CD4-positive, alpha-beta T cell (primary cell): ENCODE measurements around the gene PFKL. TPM values are rescaled to one million over a fixed set of nuclear protein-coding genes. Genes with fewer than 3 reads are reported as not detected.

ENCODE experiments used
- ATAC-seq: fragments of 200-7000 bp; cut with Tn5 transposase; one replicate; pipeline ENCODE4 v1.10.0; 2022; ENCODE audit warnings: mild to moderate bottlenecking; ENCODE audit not compliant: poor library complexity
- CTCF ChIA-PET: fragments of 350-600 bp; sonication (Branson Sonifier 250); formaldehyde crosslinking; loops from one replicate; lab custom pipeline; 2021; ENCODE audit warnings: antibody characterized with exemption, inconsistent platforms; lab: Charles Lee
- POLR2A ChIA-PET: fragments of 350-600 bp; sonication (Branson Sonifier 250); formaldehyde crosslinking; loops from one replicate; lab custom pipeline; 2021; ENCODE audit warnings: antibody characterized with exemption, inconsistent platforms; lab: Charles Lee
- DNase-seq, 14 experiments: peaks; one replicate each; pipeline ENCODE4 v3.0.0-alpha.2; 2013 to 2020; ENCODE audit warnings: mixed read lengths in 2 of 14
- H3K27ac ChIP-seq, 2 donors: one replicate each; pipeline versions ENCODE4 v1.5.1 to v1.7.0; 2013; ENCODE audit warnings: low read length in 2 of 2, low read depth in 1 of 2, mild to moderate bottlenecking in 1 of 2
- H3K27me3 ChIP-seq, 2 experiments: 1 replicate in 1 of 2; 2 replicates in 1 of 2; pipeline versions ENCODE4 v1.6.1 to v1.7.0; 2013; ENCODE audit warnings: low read length in 2 of 2, control low read depth in 1 of 2, mild to moderate bottlenecking in 1 of 2, moderate library complexity in 1 of 2; ENCODE audit not compliant: insufficient read depth in 2 of 2, control insufficient read depth in 1 of 2
- H3K36me3 ChIP-seq: one replicate; pipeline ENCODE4 v1.6.1; 2013; ENCODE audit warnings: low read length, control low read depth; ENCODE audit not compliant: insufficient read depth
- H3K4me1 ChIP-seq: one replicate; pipeline ENCODE4 v1.6.1; 2013; ENCODE audit warnings: low read length, control low read depth; ENCODE audit not compliant: insufficient read depth
- H3K4me3 ChIP-seq: one replicate; pipeline ENCODE4 v1.5.1; 2013; ENCODE audit warnings: mild to moderate bottlenecking, low read length, moderate library complexity
- H3K9me3 ChIP-seq, 2 experiments: 1 replicate in 1 of 2; 2 replicates in 1 of 2; pipeline versions ENCODE4 v1.6.1 to v1.7.0; 2013; ENCODE audit warnings: low read length in 2 of 2, mild to moderate bottlenecking in 2 of 2, control low read depth in 1 of 2, moderate library complexity in 1 of 2; ENCODE audit not compliant: control insufficient read depth in 1 of 2, insufficient read depth in 1 of 2
- H3K27ac Mint-ChIP-seq: one replicate; pipeline ENCODE4 v1.8.0; 2020; ENCODE audit warnings: mixed read lengths
- H3K27me3 Mint-ChIP-seq: one replicate; pipeline ENCODE4 v1.8.0; 2021; ENCODE audit warnings: mixed read lengths
- H3K36me3 Mint-ChIP-seq: one replicate; pipeline ENCODE4 v1.8.0; 2021; ENCODE audit warnings: low read depth, mixed read lengths
- H3K4me1 Mint-ChIP-seq: one replicate; pipeline ENCODE4 v1.8.0; 2021; ENCODE audit warnings: low read depth, mixed read lengths
- H3K4me3 Mint-ChIP-seq: one replicate; pipeline ENCODE4 v1.8.0; 2020; ENCODE audit warnings: mild to moderate bottlenecking, mixed read lengths
- H3K9me3 Mint-ChIP-seq: one replicate; pipeline ENCODE4 v1.8.0; 2020; ENCODE audit warnings: mixed read lengths
- intact Hi-C, 2 experiments: fragments of 100-400 bp; cut with DNase I in 1 of 2; cut with micrococcal nuclease in 1 of 2; formaldehyde crosslinking; loops; one replicate each; pipeline versions ENCODE4 v1.15.1 to v1.9.0; 2023 to 2025; cut with DNase I, micrococcal nuclease
- total RNA-seq, 174 experiments: library from RNA in 2 of 174; stranded (reverse) in 2 of 174; gene quantifications; one replicate each; pipeline ENCODE4 v1.2.3 and lab custom pipeline; 2021 to 2026
- TF ChIP-seq, protein P1 (sequence below): fragments of 200-600 bp; IDR thresholded peaks from one replicate; pipeline ENCODE4 v1.8.0; 2022; ENCODE audit warnings: antibody characterized with exemption, mild to moderate bottlenecking

PFKL gene
- total RNA-seq, 2 experiments from 2014 or later: 115 to 117 TPM

- ATAC-seq (no peak), DNase-seq (no peak)
Measured at GRCh38 chr21:44292812-44293195, 7.0 kb upstream of the PFKL start.

DNA sequence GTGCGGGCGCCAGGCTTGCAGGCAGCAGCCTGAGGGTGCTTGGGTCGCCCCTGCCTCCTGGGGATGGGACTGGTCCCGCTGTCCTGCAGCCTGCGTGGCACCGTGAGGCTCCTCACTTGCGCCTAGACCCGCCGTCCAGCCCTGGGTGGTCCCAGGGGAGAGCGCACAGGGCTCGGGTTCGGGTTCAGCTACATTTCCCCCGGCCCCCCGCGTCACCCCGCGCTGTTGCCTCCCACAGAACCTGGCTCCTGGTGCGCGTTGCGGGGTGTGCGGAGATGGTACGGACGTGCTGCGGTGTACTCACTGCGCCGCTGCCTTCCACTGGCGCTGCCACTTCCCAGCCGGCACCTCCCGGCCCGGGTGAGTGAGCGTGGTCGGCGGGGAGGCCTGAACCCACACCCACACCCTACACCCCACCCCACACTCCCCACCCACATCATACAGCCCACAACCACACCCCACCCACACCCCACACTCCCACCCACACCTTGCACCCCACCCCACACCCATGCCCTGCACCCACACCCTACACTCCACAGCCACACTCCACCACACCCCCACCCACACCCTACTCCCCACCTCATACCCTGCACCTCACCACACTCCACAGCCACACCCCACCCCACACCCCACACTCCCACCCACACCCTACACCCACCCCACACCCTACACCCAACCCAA, 6.2 kb upstream of the PFKL start:
- peaks cover 0 to 7% of the 10 kb centered on the region in 2 experiments for H3K9me3 ChIP-seq
- Mint-ChIP-seq H3K36me3 (no peaks in the 10 kb centered on the region), H3K9me3 (no peaks in the 10 kb centered on the region), H3K27ac (no peak overlapping the region), H3K4me1 (peaks cover 25% of the 10 kb centered on the region), H3K4me3 (no peak overlapping the region), H3K27me3 (no peaks in the 10 kb centered on the region)
- no peak overlapping the region for H3K27ac ChIP-seq
- peak overlapping the region; percentile 19 for H3K4me3 ChIP-seq
- TF ChIP-seq, protein P1, sequence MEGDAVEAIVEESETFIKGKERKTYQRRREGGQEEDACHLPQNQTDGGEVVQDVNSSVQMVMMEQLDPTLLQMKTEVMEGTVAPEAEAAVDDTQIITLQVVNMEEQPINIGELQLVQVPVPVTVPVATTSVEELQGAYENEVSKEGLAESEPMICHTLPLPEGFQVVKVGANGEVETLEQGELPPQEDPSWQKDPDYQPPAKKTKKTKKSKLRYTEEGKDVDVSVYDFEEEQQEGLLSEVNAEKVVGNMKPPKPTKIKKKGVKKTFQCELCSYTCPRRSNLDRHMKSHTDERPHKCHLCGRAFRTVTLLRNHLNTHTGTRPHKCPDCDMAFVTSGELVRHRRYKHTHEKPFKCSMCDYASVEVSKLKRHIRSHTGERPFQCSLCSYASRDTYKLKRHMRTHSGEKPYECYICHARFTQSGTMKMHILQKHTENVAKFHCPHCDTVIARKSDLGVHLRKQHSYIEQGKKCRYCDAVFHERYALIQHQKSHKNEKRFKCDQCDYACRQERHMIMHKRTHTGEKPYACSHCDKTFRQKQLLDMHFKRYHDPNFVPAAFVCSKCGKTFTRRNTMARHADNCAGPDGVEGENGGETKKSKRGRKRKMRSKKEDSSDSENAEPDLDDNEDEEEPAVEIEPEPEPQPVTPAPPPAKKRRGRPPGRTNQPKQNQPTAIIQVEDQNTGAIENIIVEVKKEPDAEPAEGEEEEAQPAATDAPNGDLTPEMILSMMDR: no peak
- ATAC-seq (peak; percentile 52), DNase-seq (peak in 9 of 14 experiments; percentile 13 to 70 (median 43))
- POLR2A ChIA-PET: interaction anchor here (1.4 kb wide), 1 partner anchor 45 kb away, joined by 3 read pairs; the partner anchor contains the start of gene CFAP410
- H3K27me3 ChIP-seq: no peaks in the 10 kb centered on the region
- peaks cover 68% of the 10 kb centered on the region for H3K4me1 ChIP-seq
- intact Hi-C loops: no loop called here
- CTCF ChIA-PET: no interaction called here
- no peaks in the 10 kb centered on the region for H3K36me3 ChIP-seq

More at GRCh38 chr21:44292812-44293195, 7.0 kb upstream of the PFKL start:
- intact Hi-C loops: no loop called here
- ChIA-PET CTCF (no interaction called here), POLR2A (no interaction called here)
- peaks cover 16% of the 10 kb centered on the region for H3K4me1 Mint-ChIP-seq
- Histone ChIP-seq H3K36me3 (no peaks in the 10 kb centered on the region), H3K9me3 (peaks cover 0 to 7% of the 10 kb centered on the region in 2 experiments), H3K27me3 (no peaks in the 10 kb centered on the region), H3K4me1 (peaks cover 62% of the 10 kb centered on the region), H3K4me3 (peak overlapping the region; percentile 14), H3K27ac (no peak overlapping the region)
- no peaks in the 10 kb centered on the region for H3K36me3 Mint-ChIP-seq
- H3K9me3 Mint-ChIP-seq: no peaks in the 10 kb centered on the region
- H3K4me3 Mint-ChIP-seq: no peak overlapping the region
- H3K27me3 Mint-ChIP-seq: peaks cover 1% of the 10 kb centered on the region
- TF ChIP-seq, protein P1: no peak
- H3K27ac Mint-ChIP-seq: no peak overlapping the region

DNA sequence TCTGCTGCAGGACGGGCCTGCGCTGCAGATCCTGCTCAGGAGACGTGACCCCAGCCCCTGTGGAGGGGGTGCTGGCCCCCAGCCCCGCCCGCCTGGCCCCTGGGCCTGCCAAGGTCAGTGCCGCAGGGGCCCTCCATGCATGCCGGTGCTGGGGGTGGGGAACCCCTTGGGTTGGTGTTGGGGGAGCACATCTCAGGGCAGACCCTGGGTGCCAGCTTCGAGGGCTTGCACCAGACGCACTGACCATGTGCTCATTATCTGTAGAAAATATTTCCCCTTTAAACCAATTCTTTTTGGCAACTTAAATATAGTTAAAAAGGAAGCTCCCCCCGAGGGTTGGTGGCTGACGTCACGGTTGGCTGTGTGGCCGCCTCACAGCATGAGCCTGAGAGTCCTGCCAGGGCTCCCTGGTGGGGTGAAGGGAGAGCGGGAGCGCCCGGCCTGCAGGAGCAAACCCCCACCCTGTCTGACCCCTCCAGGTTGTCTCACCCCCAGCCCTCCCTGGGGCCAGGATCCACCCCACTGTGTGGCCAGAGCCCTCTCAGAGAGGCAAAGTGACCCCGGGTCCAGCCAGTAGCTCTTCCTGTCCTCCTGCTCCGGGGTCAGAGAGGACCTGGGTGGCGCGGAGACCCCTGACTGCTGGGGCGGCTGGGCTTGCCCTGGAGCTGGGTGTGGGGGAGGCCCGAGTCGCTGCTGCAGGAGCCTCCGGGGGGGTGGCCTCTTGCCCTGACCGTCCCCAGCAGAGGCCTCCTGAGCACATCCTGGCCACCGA, 5.3 kb upstream of the PFKL start:
- no peak overlapping the region for H3K27ac ChIP-seq
- ATAC-seq: no peak
- peaks cover 74% of the 10 kb centered on the region for H3K4me1 ChIP-seq
- no peak overlapping the region for H3K4me3 ChIP-seq
- H3K9me3 Mint-ChIP-seq: no peaks in the 10 kb centered on the region
- peaks cover 31% of the 10 kb centered on the region for H3K4me1 Mint-ChIP-seq
- no peak overlapping the region for H3K4me3 Mint-ChIP-seq
- peak overlapping the region; percentile 49 for H3K27ac Mint-ChIP-seq
- no peaks in the 10 kb centered on the region for H3K27me3 ChIP-seq
- ChIA-PET CTCF (no interaction called here), POLR2A (interaction anchor here (0.5 to 1.4 kb wide), 2 partner anchors 44 to 830 kb away, joined by 3 to 5 read pairs; partner anchors contain the start of gene CFAP410)
- H3K36me3 ChIP-seq: no peaks in the 10 kb centered on the region
- no peaks in the 10 kb centered on the region for H3K27me3 Mint-ChIP-seq
- H3K9me3 ChIP-seq: peaks cover 0 to 7% of the 10 kb centered on the region in 2 experiments
- H3K36me3 Mint-ChIP-seq: no peaks in the 10 kb centered on the region
- peak in 4 of 14 experiments; percentile 4 to 38 (median 22) for DNase-seq
- intact Hi-C loops: no loop called here
- TF ChIP-seq, protein P1: no peak
